Central memory CD8-positive, alpha-beta T cell (primary cell): Measurements from ENCODE around the gene GPD2.

Experiments
- ATAC-seq: fragments of 150-1000 bp; cut with Tn5 transposase; replicated peaks from 2 replicates; pipeline ENCODE4 v1.10.0; 2022; ENCODE audit warnings: mild to moderate bottlenecking, moderate FRiP score, moderate number of reproducible peaks; ENCODE audit not compliant: poor library complexity, severe bottlenecking; ENCODE audit errors: extremely low read depth
- DNase-seq, 2 donors: peaks; one replicate each; pipeline ENCODE4 v3.0.0; 2021; ENCODE audit warnings: low spot score in 2 of 2
- H3K27ac Mint-ChIP-seq: one replicate; pipeline ENCODE4 v1.8.0; 2022; ENCODE audit warnings: low read depth, mild to moderate bottlenecking, moderate library complexity, mixed read lengths
- H3K27me3 Mint-ChIP-seq: one replicate; pipeline ENCODE4 v1.8.0; 2022; ENCODE audit warnings: mixed read lengths
- H3K36me3 Mint-ChIP-seq: one replicate; pipeline ENCODE4 v1.8.0; 2022; ENCODE audit warnings: mild to moderate bottlenecking, moderate library complexity, mixed read lengths; ENCODE audit not compliant: insufficient read depth
- H3K4me1 Mint-ChIP-seq: one replicate; pipeline ENCODE4 v1.8.0; 2022; ENCODE audit warnings: mixed read lengths
- H3K4me3 Mint-ChIP-seq: one replicate; pipeline ENCODE4 v1.8.0; 2022; ENCODE audit warnings: mild to moderate bottlenecking, moderate library complexity, mixed read lengths
- H3K9me3 Mint-ChIP-seq: one replicate; pipeline ENCODE4 v1.8.0; 2022; ENCODE audit warnings: mixed read lengths

GPD2 gene

DNA sequence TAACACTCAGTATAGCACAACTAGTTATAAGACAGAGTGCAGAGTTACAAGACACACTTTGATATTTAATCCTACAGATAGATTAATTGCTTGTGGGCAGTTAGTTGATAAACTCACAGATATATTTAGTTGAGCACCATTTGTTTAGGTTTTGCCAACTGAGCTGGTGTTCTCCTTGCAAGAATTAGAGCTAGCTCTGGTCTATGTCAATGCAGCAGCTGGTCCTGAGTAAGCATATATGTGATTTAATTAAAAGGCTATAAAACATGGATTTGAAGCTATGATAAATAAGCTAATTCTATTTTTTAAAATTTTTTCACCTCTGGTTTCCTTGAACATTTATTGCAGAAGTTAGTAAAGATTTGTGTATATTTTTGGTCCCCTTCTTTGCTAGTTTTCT is 35.6 kb downstream of the GPD2 start:
- ATAC-seq, result no peak
- Mint-ChIP-seq H3K9me3 (no peaks in the 10 kb centered on the region), H3K36me3 (peaks cover 2% of the 10 kb centered on the region), H3K27me3 (no peaks in the 10 kb centered on the region), H3K4me3 (no peak overlapping the region), H3K27ac (peak overlapping the region; percentile 20), H3K4me1 (peaks cover 47% of the 10 kb centered on the region)
- no peak for DNase-seq

DNA sequence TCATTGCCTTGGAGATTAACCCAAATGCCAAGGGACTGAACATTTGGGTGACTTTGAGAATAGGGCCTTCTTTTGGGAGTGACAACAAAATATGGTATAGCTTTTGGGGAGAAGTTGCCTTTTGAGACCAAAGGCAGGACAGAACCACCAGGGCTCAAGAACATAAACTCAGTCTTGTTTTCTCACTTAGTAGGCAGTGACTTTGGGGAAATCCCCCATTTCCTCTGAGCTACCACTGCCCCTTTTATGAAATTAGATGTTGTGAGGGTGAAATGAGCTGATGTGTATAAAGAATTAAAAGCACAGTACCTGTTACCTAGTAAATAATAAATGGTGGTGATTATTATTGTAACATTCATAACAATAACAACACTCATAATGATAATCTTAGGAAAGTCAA is 36.5 kb downstream of the GPD2 start:
- no peak overlapping the region for H3K27ac Mint-ChIP-seq
- H3K4me3 Mint-ChIP-seq, result no peak overlapping the region
- no peaks in the 10 kb centered on the region for H3K27me3 Mint-ChIP-seq
- H3K4me1 Mint-ChIP-seq, result peaks cover 46% of the 10 kb centered on the region
- ATAC-seq (peak; percentile 82), DNase-seq (no peak)
- no peaks in the 10 kb centered on the region for H3K9me3 Mint-ChIP-seq
- peaks cover 2% of the 10 kb centered on the region for H3K36me3 Mint-ChIP-seq

GRCh38 chr2:156473445-156473844 is 37.3 kb downstream of the GPD2 start:
- ATAC-seq, result no peak
- peaks cover 43% of the 10 kb centered on the region for H3K4me1 Mint-ChIP-seq
- H3K27ac Mint-ChIP-seq, result no peak overlapping the region

DNA sequence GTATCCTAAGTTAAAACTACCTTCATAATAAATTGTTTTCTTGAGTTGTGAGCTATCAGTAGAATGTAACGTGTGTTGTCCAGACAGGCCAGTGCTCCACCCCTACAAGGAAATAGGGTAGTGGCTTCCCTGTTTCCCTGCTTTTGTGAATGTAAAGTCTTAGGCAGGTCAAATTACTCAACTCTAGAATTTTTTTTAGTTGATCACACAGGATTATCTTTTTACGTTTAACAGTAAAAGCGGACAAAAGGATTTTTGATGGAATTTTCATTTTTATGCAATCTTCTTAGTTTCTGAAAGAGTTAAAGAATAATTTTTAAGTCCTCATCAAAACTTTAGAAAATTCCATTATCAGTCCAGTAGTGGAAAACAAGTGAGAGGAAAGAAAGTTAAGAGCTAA is 38.2 kb downstream of the GPD2 start:
- Mint-ChIP-seq H3K27me3 (no peaks in the 10 kb centered on the region), H3K36me3 (peaks cover 2% of the 10 kb centered on the region), H3K4me1 (peaks cover 41% of the 10 kb centered on the region), H3K9me3 (no peaks in the 10 kb centered on the region), H3K4me3 (no peak overlapping the region), H3K27ac (no peak overlapping the region)
- no peak for DNase-seq
- no peak for ATAC-seq

More at GRCh38 chr2:156473445-156473844, 37.3 kb downstream of the GPD2 start:
- Mint-ChIP-seq H3K27me3 (no peaks in the 10 kb centered on the region), H3K36me3 (peaks cover 2% of the 10 kb centered on the region), H3K4me3 (no peak overlapping the region), H3K9me3 (no peaks in the 10 kb centered on the region)
- DNase-seq, result no peak

GRCh38 chr2:156476021-156476849 is 40.1 kb downstream of the GPD2 start:
- Mint-ChIP-seq H3K27ac (peak overlapping the region; percentile 21), H3K4me1 (peaks cover 46% of the 10 kb centered on the region), H3K9me3 (no peaks in the 10 kb centered on the region), H3K36me3 (peaks cover 2% of the 10 kb centered on the region), H3K4me3 (peak overlapping the region; percentile 19), H3K27me3 (no peaks in the 10 kb centered on the region)
- DNase-seq, result no peak
- no peak for ATAC-seq

GRCh38 chr2:156476850-156477206 is 40.6 kb downstream of the GPD2 start:
- no peak for DNase-seq
- no peaks in the 10 kb centered on the region for H3K9me3 Mint-ChIP-seq
- H3K36me3 Mint-ChIP-seq, result peaks cover 2% of the 10 kb centered on the region
- ATAC-seq, result no peak
- no peaks in the 10 kb centered on the region for H3K27me3 Mint-ChIP-seq
- peak overlapping the region; percentile 21 for H3K27ac Mint-ChIP-seq
- H3K4me1 Mint-ChIP-seq, result peaks cover 41% of the 10 kb centered on the region
- peak overlapping the region; percentile 19 for H3K4me3 Mint-ChIP-seq

- H3K4me3 Mint-ChIP-seq, result peak overlapping the region; percentile 38
- ATAC-seq, result peak; percentile 74
- H3K27ac Mint-ChIP-seq, result peak overlapping the region; percentile 61
- peaks cover 57% of the 10 kb centered on the region for H3K4me1 Mint-ChIP-seq
- H3K36me3 Mint-ChIP-seq, result peaks cover 2% of the 10 kb centered on the region
- H3K9me3 Mint-ChIP-seq, result no peaks in the 10 kb centered on the region
- no peak for DNase-seq
- no peaks in the 10 kb centered on the region for H3K27me3 Mint-ChIP-seq
Measured at GRCh38 chr2:156480376-156480775, 44.2 kb downstream of the GPD2 start.

DNA sequence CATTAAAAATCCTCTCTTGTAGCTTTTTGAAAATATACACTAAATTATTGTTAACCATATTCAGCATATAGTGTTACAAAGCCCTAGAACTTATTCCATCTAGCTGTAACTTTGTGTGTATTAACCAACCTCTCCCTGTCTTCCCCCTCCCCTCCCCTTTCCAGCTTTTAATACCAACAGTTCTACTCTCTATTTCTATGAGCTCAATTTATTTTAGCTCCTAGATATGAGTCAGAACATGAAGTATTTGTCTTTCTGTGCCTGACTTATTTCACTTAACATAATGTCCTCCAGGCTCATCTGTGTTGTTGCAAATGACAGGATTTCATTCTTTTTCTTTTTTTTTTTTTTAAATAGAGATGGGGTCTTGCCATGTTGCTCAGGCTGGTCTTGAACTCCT is 45.1 kb downstream of the GPD2 start:
- Mint-ChIP-seq H3K36me3 (no peaks in the 10 kb centered on the region), H3K4me3 (no peak overlapping the region), H3K9me3 (no peaks in the 10 kb centered on the region), H3K27ac (peak overlapping the region; percentile 61), H3K27me3 (no peaks in the 10 kb centered on the region), H3K4me1 (peaks cover 51% of the 10 kb centered on the region)
- ATAC-seq (no peak), DNase-seq (no peak)

DNA sequence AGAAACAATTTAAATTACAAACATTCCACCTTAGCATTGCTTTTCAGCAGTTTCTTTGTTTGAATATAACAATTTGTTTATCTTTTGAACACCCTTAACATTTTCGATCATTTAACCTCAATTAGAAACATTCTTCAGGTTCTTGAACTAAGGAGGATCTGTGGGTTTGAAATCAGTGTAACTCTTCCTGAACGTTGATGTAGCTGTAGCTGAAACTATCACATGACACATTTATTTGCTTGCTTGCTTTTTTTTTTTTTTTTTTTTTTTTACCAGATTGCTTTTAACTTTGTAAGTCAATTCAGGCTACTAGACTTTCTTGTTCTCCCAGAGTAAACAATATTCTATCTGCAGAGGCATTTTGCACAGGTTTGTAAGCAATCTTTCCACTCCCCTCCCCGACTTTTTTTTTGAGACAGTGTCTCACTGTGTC is 47.6 kb downstream of the GPD2 start:
- Mint-ChIP-seq H3K27me3 (no peaks in the 10 kb centered on the region), H3K27ac (no peak overlapping the region), H3K36me3 (no peaks in the 10 kb centered on the region), H3K9me3 (no peaks in the 10 kb centered on the region), H3K4me3 (no peak overlapping the region), H3K4me1 (peaks cover 46% of the 10 kb centered on the region)
- no peak for ATAC-seq
- DNase-seq, result no peak

DNA sequence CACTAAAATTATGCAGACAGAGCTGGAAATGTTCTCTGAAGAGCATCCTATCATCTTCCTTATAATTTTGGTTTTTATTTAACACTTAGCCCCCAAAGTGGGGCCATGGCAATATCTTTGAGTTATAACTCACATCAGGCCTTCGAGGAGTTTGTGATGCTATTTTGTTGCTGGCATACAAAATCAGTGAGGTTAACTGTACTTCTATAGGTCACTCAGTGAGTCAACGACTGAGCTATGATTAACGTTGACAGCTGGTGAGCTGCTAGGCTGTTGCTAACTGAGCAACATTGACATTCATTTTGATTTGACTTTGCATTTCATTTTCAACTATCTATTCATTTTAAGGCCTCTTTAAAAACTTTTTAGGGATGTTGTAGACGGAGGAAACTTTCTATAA is 50.0 kb downstream of the GPD2 start:
- no peak overlapping the region for H3K4me3 Mint-ChIP-seq
- no peaks in the 10 kb centered on the region for H3K36me3 Mint-ChIP-seq
- DNase-seq (no peak), ATAC-seq (no peak)
- H3K9me3 Mint-ChIP-seq, result no peaks in the 10 kb centered on the region
- H3K4me1 Mint-ChIP-seq, result peaks cover 38% of the 10 kb centered on the region
- no peaks in the 10 kb centered on the region for H3K27me3 Mint-ChIP-seq
- H3K27ac Mint-ChIP-seq, result no peak overlapping the region

DNA sequence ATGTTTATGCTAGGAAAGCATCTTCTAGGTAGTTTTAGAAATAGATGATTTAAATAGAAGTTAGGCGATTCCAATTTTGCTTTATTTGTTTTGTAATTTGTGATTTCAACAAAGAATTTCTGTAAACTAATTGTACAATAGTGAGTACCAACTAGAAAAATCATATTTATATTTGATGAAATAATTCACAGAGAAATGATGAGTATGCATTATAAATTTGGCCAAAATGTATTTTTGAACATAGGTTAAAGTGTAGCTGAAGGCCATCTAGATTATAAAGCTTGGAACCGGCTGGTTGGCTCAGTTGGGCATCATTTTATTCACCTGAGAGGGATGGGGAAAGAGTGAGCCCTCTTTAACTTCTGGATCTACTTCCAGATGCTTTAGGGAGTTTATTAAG is 50.4 kb downstream of the GPD2 start:
- Mint-ChIP-seq H3K4me3 (no peak overlapping the region), H3K27me3 (no peaks in the 10 kb centered on the region), H3K27ac (no peak overlapping the region), H3K9me3 (no peaks in the 10 kb centered on the region), H3K36me3 (no peaks in the 10 kb centered on the region), H3K4me1 (peaks cover 37% of the 10 kb centered on the region)
- ATAC-seq, result no peak
- no peak for DNase-seq

DNA sequence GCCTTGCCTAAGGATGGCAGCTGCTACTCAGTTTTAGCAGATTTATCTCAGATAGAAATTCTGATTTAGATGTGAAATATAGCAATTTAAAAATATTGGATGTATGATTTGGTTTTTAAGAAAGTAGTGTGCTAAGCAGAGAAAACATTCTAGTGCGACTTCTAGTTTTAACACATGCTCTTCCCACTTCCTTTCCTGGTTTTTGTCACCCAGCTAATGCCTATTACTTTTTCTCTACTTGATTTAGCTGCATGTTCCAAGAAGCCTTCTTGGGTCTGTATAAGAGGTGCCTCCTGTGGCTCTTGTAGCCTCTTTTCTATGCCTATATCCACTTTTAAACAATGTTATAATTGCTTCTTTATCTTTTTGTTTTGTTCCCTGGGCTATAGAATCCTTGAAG is 53.0 kb downstream of the GPD2 start:
- no peak overlapping the region for H3K27ac Mint-ChIP-seq
- H3K9me3 Mint-ChIP-seq, result no peaks in the 10 kb centered on the region
- DNase-seq (no peak), ATAC-seq (no peak)
- H3K27me3 Mint-ChIP-seq, result no peaks in the 10 kb centered on the region
- H3K4me1 Mint-ChIP-seq, result peaks cover 41% of the 10 kb centered on the region
- no peak overlapping the region for H3K4me3 Mint-ChIP-seq
- H3K36me3 Mint-ChIP-seq, result no peaks in the 10 kb centered on the region

DNA sequence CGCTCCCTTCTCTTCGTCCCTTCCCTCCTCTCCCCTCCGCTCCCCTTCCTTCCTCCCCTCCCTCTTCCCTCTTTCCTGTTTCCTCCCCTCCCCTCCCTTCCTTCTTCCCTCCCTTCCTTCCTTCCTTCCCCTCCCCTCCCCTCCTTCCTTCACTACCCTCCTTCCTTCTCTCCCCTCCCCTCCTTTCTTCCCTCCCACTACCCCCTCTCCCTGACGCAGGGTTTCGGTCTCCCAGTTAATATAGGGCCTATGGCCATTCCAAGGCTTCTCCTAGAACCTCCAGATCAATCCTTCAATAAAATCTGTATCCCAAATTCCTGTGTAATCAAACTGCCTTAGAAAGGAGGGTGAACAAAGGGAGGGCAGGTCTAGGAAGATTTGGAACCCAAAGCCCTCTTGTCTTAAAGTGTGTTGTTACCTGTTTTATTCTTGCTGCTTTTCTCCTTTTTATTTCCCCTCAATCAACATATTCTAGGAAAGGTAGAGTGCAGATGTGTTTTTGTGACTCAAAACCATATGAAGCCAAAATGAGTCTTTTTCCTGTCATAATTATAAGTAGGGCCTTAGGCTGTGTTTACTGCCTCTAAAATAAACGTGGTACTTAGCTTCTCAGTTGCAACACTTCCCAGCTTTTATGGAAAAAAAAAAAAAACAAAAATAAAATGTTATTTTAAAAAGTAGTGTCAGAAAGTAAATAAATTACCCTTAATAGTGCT is 53.7 kb downstream of the GPD2 start:
- ATAC-seq (no peak), DNase-seq (no peak)
- Mint-ChIP-seq H3K27me3 (no peaks in the 10 kb centered on the region), H3K4me3 (no peak overlapping the region), H3K36me3 (no peaks in the 10 kb centered on the region), H3K9me3 (no peaks in the 10 kb centered on the region), H3K27ac (no peak overlapping the region), H3K4me1 (peaks cover 36% of the 10 kb centered on the region)
